OCI-LY1 (cell line): ENCODE measurements around the gene USP28.

Experiments used
- EZH2 ChIP-seq: fragments of 200-600 bp; sonication (generic), shearing (Covaris generic); IDR thresholded peaks from 2 replicates; pipeline ENCODE4 v1.8.0; 2017; ENCODE audit warnings: borderline replicate concordance, mixed run types, mild to moderate bottlenecking, antibody characterized with exemption, low read length, moderate library complexity, mixed read lengths
- TF ChIP-seq, protein P1 (sequence below): fragments of 200-600 bp; sonication (generic), shearing (Covaris generic); IDR thresholded peaks from 2 replicates; pipeline ENCODE4 v1.5.1; 2017; ENCODE audit warnings: mild to moderate bottlenecking, antibody characterized with exemption, low read length, moderate library complexity, mixed read lengths

DNA sequence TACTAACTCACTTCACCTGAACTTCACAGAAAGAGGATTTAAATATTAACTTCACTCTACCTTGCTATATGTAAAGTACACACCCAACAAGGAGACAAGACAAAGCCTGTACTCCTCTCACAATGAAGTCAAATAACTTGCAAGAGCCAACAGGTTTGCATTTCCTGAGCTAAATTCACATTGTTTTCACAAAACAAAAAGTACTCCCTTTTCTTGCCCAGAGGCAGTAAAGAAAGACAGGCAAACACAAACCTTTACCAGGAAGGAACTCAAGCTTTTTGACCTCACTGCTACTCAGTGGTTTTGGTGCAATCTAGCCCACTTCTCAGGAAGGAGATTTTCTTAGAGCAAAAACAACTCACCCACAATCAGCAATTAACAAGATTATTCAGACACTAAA, 15.7 kb downstream of the USP28 start:
- TF ChIP-seq, protein P1, sequence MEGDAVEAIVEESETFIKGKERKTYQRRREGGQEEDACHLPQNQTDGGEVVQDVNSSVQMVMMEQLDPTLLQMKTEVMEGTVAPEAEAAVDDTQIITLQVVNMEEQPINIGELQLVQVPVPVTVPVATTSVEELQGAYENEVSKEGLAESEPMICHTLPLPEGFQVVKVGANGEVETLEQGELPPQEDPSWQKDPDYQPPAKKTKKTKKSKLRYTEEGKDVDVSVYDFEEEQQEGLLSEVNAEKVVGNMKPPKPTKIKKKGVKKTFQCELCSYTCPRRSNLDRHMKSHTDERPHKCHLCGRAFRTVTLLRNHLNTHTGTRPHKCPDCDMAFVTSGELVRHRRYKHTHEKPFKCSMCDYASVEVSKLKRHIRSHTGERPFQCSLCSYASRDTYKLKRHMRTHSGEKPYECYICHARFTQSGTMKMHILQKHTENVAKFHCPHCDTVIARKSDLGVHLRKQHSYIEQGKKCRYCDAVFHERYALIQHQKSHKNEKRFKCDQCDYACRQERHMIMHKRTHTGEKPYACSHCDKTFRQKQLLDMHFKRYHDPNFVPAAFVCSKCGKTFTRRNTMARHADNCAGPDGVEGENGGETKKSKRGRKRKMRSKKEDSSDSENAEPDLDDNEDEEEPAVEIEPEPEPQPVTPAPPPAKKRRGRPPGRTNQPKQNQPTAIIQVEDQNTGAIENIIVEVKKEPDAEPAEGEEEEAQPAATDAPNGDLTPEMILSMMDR = no peak
- no peak for TF ChIP-seq EZH2
